GM12801 (cell line): ENCODE results near the gene CYP3A4.

ENCODE experiments used
- TF ChIP-seq, protein P1 (sequence below): IDR thresholded peaks from one replicate; pipeline ENCODE4 v1.5.1; 2011; ENCODE audit warnings: control low read depth; ENCODE audit not compliant: insufficient read length; ENCODE audit errors: extremely low read depth

CYP3A4 gene

DNA sequence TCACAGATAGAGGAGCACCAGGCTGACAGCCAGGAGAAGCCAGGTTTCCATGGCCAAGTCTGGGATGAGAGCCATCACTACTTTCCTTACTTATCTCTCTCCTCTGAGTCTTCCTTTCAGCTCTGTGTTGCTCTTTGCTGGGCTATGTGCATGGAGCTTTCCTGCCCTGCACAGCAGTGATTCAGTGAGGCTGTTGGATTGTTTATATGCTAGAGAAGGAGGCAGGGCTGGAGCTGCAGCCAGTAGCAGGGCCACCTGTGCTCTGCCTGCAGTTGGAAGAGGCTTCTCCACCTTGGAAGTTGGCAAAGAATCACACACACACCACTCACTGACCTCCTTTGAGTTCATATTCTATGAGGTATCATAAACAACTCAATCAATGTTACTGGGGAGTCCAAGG, at the start of gene CYP3A4:
CYP3A4 (minus strand) TSS at position 178 of the 400 bp plus-strand sequence; CDS start at position 75, 103 bp downstream.
- TF ChIP-seq, protein P1, sequence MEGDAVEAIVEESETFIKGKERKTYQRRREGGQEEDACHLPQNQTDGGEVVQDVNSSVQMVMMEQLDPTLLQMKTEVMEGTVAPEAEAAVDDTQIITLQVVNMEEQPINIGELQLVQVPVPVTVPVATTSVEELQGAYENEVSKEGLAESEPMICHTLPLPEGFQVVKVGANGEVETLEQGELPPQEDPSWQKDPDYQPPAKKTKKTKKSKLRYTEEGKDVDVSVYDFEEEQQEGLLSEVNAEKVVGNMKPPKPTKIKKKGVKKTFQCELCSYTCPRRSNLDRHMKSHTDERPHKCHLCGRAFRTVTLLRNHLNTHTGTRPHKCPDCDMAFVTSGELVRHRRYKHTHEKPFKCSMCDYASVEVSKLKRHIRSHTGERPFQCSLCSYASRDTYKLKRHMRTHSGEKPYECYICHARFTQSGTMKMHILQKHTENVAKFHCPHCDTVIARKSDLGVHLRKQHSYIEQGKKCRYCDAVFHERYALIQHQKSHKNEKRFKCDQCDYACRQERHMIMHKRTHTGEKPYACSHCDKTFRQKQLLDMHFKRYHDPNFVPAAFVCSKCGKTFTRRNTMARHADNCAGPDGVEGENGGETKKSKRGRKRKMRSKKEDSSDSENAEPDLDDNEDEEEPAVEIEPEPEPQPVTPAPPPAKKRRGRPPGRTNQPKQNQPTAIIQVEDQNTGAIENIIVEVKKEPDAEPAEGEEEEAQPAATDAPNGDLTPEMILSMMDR = no peak

DNA sequence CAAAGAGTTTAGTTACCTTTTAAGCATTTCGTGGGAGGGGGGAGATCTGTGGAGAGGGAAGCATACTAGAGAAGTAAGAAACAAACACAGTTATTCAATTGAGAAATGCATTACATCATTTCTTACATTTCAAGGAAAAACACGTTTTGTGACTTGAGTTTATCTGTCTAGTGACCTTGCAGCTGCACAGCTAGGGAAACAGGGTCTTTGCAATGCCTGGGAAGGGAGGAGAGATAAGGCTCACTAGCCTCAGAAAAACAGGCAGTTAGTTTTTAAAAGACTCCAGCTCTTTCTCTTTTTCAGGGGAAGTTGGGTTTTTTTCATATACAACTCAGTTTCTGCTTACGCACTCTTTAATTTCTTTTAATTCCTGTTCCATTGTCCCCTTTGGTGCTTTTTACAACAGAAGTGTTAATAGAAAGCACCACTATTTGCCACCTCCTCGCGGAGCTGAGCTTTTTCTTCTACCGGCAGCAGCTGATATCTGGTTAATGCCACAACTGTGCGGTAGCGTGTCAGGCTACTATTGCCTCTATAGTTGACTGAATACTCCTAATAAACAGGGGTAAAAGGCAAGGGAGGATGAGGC, 49.4 kb upstream of the CYP3A4 start:
- TF ChIP-seq, protein P1 = no peak

DNA sequence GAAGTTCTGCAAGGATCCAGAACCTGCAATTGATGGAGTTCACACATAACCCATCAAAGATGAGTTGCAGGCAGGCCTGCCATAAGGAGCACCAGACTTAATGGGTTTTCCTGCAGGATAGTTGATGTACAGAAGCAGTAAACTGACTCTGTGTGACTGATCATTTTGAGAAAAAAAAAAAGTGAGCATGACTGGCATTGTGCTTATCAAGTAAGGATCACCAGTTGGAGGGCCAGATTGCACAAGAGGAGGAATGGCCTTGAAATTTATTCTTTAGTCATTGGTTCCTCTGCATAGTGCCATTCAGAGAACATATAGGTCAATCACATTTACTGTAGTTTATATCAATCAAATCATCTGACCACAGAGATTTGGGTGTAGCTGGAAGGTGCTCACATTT, 47.6 kb upstream of the CYP3A4 start:
- TF ChIP-seq, protein P1 = no peak

DNA sequence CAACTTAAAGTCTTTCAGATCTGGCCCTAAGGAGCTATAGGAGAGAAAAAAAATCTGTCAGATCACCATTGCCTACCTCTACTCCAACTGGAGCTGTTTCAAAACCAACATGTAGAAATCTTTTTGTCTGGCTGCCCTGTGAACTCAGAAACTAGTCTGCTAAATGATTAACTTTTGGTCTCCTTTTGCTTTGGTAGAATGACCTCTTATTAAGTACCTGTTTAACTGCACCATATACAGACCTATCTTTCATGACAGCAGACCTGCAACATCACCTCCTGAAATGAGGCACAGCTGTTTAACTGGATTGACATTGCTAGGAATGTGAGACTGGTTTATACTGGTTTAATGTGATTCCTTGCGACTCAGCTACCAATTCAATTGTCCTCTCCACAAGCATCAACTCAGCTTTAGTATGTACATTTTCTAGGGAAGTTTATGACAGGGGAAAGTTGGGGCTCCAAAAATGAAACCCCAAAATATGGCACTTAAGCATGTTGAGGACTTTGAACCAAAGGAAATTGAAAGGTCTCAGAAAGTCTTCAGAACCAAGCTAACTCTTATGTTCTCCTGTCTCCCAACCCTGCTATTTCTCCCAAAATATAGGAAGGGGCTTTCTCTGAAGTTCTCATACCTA, 45.7 kb upstream of the CYP3A4 start:
- TF ChIP-seq, protein P1 = no peak

DNA sequence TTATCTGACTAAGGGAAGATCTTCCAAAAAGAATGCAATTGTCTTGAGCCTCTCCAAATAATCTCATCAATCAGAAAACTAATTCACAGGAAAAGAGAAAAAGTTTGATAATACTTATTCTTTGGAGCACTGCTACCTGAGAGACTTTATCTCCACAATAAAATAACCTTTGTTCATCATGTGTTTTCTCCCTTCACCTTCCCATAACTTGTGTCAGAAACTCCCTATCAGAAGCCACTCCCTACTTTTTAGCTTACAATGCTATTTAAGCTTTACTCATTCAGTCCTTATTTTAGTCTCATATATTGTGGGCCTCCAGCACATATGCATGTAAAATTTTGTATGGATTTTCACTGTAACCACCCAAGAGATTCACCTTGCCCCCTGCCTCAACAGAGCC, 44.8 kb upstream of the CYP3A4 start:
- TF ChIP-seq, protein P1 = no peak

DNA sequence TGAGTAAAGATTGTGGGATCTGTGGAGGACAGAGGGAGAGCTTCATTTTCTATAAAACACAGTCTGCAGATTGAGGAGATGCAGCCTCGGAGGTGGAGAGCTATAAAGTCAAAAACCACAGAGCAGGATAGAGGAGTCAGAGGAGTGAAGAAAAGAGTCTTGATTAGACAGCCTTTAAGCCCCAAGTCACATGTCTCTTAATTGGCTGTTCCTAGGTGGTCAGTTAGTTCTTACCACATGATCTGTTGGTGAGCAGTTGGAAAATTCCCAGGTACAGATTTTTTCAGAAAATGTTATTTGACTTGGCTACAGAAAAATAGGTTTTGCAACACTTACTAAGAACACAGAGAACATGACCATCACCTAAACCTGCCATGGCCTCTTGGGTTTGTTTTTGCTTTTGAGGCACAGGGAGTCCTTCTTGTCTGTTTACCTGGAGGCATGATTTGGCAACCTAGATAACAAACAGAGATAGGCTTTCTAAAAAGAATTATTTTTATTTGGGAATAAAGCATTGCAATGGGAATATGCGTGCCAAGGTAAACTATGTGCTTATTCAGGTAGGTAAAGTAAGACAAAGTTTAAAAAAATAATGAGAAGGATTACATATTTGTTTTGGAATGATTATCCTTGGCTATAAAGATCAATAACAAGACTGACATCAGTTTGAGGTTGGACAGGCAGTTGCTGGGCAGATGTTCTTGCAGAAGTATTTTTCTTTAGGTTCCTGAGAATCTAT, 43.2 kb upstream of the CYP3A4 start:
- TF ChIP-seq, protein P1 = no peak

DNA sequence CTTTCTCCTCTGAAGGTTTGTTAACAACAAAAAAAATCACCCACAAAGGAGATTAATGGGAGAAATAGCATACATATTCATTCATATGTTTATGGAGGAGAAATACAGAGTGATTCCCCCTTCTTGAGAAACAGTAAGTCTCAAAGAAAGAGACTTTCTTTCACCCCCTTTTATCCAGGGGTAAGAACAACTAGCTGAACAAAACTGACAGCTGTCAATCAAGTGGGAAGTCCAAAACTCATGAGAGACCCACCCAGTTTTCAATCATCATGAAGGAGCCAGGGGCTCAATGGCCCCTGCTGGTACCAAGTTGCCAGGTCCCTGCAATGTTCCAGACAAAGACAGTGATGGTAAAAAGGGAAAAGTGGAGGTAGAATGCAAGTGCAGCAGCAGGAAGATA, 41.9 kb upstream of the CYP3A4 start:
- TF ChIP-seq, protein P1 = no peak
